Measurements from ENCODE around the gene EPHB3.

DNA sequence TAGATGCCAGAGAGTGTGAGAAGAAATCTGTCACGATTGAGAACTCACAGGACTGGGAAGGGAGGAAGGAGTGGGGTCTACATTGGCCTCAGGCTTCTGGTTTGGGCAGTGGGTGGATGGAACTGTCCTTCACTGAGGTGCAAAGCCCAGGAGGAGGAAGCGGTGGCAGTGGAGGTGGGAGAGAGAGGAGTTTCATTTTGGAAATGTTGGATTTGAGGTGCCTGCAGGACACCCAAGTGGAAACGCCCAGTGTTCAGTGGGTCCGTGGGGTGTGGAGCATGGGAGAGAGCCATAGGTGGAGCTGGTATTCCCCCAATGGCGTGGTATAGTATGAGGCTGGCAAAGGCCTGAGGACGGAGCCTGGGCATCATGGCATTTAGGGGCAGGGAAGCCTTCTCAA lies 9.3 kb upstream of the EPHB3 start:
- TF ChIP-seq, protein P1, sequence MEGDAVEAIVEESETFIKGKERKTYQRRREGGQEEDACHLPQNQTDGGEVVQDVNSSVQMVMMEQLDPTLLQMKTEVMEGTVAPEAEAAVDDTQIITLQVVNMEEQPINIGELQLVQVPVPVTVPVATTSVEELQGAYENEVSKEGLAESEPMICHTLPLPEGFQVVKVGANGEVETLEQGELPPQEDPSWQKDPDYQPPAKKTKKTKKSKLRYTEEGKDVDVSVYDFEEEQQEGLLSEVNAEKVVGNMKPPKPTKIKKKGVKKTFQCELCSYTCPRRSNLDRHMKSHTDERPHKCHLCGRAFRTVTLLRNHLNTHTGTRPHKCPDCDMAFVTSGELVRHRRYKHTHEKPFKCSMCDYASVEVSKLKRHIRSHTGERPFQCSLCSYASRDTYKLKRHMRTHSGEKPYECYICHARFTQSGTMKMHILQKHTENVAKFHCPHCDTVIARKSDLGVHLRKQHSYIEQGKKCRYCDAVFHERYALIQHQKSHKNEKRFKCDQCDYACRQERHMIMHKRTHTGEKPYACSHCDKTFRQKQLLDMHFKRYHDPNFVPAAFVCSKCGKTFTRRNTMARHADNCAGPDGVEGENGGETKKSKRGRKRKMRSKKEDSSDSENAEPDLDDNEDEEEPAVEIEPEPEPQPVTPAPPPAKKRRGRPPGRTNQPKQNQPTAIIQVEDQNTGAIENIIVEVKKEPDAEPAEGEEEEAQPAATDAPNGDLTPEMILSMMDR (IDR thresholded peaks at IDR 0.05): no peak
- TF ChIP-seq POLR2A (IDR thresholded peaks at IDR 0.05): no peak
- TF ChIP-seq POLR2AphosphoS5 (IDR thresholded peaks at IDR 0.05): no peak
- no peak for TF ChIP-seq EP300 (IDR thresholded peaks at IDR 0.05)

Data from sigmoid colon (tissue), 4 donors.